NCI-H748 (cell line): ENCODE data around the gene CTTN.
A peak's percentile ranks its signal among the peaks of the same experiment; 100 is the strongest.

ENCODE experiments used
- DNase-seq: peaks from one replicate; lab custom pipeline; 2025; ENCODE audit not compliant: unreplicated experiment; lab: John Stamatoyannopoulos, UW

CTTN gene

DNA sequence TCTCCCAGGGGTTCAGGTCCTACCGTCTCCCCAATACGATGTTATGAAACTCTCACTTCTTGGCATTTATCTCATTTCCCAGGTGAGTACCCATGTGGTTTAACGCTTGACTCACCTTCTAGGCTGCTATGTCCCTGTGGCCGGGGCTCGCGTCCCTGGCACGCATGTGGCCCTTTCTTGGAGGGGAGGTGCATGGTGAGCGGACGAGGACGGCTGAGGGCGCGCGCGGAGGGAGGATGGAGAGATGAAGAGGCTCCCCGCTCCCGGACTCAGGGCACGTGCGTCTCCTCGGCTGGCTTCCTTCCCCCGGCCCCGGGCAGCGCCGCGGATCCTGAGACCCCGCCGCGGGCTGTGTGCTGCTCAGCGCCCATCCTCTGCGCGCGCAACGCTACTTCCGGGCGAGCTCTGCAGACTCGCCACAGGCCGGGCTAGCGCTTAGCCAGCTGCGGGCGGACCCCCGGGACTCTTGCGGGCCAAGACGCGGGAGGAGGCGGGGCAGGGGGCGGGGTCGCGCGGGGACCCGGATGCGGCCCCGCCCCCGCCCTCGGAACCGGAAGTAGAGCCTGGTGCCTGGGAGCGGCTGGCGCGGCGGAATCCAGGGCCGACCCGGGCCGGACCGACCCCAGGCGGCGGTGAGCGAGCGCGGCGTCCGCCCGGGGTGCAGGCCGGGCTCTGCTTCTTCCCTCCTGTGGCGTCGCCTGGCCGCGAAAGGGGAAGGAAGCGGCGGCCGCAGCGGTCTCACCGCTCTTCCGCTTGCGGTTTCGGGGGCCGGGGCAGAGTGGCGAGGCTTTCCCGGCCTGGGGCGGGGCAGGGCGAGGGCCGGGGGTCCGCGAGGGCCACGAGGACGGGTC, at the start of gene CTTN:
TSS of gene CTTN (plus strand) at position 547 of the 851 bp plus-strand sequence. CDS start 8,769 bp downstream, outside the sequence.
- DNase-seq = peak; percentile 94

DNA sequence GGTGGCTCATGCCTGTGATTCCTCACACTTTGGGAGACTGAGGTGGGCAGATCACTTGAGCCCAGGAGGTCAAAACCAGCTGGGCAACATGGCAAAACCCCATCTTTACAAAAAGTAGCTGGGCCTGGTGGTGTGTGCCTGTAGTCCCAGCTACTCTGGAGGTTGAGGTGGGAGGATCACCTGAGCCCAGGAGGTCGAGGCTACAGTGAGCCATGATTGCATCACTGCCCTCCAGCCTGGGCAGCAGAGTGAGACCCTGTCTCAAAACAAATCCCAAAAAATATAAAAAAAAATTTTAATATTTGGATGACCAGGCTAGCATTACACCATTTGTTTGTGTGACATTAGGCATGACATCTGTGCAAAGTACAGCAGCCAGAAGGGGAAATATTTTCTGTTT, 49.7 kb upstream of the CTTN start:
- no peak for DNase-seq

DNA sequence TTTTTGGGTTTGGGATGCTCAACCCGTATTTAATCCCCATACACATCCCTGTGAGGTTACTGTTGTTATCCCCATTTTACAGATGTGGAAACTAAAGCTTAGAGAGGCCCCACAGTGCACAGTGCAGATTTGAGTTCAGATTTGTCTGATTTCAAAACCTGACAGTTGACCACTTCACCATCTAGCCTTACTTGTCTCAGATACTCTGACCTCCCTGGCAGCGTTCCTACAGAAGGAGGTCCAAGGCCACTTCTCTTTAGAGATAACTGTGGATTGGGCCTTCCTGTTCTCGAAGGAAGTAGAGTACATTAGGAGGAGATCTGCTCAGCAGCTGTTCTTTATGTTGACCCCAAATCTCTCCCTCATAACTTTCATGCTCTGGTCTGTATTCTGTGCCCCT, 46.7 kb upstream of the CTTN start:
- DNase-seq = no peak

DNA sequence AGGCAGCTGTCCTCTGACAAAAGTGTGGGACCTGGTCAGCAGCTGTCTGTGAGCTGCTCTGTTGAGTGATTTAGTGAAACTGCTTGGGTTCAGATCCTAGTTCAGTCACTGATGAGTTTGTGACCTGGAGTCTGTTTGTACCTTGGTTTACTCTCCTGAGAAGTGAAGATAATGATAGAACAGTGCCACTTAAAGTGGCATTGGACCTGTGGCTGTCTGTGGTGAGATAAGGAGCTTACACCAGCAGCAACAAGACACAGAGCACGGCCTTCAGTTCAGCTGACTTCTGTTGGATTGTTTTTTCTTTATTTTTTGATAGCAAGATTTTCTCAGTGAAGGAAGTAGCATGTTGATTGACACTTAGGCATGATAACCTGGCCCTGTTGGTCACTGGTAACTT, 46.2 kb upstream of the CTTN start:
- DNase-seq = no peak

DNA sequence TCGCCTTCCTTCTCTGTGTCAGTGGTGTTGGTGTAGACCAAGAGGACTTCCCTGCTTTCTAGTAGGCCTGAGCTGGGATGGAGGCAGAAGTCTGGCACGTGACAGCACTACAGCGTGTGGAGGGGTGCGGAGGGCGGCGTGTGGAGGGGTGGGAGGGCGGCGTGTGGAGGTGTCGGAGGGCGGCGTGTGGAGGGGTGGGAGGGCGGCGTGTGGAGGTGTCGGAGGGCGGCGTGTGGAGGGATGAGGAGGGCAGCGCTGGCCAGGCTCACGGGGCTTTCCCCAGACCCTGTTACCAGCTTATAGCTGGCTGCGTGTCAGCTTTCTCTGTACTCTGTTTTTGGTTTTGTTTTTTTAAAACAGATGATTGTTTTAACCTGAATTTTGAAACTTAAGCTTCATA, 45.7 kb upstream of the CTTN start:
- DNase-seq = no peak

DNA sequence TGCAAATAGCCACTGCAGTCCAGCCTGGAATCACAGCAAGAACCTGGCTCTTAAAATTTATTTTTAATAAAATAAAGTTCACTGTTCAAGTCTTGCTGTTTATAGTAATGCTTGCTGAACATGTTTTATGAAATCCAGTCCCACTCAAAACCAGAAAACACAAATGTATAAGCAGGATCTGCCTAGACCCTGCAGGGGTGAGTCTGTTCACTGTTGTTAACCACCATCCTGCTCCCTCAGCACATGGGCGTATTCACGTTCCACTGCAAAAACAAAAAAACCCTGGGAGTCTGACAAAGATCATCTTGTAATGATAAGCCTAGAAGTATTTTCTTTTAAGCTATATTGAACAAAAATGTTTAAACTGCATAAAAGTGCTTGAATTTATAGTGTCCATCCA, 45.0 kb upstream of the CTTN start:
- no peak for DNase-seq

DNA sequence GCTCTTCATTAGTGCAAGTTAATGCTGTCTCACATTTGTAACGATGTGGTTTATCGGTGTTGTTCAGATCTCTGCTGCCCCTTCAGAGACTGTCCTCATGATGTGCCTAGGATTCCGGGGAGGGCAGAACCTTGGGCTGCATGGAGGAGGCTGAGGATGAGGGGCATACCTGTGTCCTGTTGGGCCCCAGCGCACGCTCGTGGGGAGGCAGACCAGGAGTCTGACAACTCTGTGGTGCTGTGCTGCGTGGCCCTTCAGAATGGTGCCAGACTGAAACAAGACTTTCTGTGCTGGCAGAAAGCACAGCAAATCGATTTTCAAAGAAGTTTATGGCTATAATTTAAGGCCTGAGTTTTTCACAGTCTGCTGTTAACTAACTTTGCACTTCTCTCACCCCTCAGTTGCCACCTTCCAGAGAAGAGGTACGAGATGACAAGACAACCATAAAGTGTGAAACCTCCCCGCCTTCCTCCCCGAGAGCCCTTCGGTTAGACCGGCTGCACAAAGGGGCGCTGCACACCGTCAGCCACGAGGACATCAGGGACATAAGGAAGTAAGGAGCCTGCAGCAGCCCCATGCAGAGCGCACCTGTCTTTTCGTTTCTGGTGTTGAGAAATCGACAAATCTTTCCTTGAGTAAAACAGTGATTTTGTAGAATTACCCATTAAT, 44.3 kb upstream of the CTTN start:
- DNase-seq = no peak

DNA sequence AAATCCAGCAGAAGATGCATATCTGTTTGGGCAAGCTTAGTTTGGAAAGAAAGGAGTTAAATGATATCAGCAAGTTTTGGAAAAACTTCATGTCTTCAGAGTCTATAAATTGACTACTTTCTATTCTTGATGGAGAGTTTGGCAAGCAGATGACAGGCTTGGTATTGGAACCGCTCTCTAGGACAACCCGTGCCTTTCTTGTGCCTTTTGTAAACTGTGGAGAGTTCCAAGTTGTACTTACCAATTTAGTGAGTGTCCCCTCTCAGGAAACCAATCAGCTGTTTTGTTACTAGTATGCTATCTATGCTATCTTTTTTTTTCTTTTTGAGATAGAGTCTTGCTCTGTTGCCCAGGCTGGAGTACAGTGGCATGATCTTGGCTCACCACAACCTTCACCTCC, 43.7 kb upstream of the CTTN start:
- DNase-seq = no peak

DNA sequence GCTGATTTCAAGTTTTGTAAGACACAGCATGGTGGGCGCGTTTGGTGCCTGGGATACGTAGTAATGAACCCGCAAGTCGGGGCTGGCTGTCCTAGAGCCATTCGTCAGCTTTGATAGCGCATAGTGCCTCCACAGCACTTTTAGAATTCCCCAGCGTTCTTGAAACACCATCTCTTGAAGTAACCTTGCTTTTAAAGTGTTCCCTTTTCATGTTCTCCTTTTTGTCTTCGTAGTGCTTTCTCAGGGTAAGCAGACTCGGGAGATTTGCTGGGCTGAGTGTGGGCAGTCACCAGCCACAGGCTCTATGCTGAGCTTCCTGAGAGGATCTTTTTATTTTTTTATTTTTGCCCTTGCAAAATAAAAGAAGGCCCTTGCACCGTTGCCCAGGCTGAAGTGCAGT, 39.6 kb upstream of the CTTN start:
- DNase-seq = no peak

DNA sequence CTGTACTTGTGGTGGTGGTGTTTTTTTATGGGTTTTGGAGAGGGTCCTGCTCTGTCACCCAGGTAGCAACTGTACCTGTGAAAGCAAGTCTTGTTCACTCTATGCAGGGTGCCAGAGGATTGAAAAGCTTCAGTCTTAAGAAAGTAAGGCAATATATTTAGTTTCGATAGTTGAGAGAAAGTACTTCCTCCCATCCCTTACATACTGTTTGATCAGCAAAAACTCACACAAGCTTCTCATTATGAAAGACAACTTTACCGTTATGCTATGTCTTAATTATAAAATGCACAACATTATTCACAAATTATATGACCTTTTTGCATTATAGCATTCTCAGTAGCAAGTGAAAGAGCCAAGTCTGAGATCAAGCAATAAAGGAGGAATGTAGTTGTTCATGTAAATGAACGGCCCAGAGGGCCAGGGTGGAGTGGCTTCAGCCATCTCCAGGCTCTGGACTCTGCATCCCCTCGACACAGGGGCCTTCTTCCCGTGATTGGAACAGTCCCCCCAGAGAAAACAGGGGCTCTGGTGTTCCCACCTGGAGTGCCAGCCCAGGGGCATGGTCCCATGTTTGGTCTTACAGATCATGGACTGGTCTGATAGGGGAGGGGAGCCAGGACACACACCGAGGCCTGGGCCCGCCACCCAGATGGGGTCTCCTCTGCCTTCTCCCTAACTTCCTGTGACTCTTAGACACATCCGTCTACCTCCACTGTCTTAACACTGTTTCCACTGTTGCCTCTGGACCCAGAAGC, 38.7 kb upstream of the CTTN start:
- no peak for DNase-seq

DNA sequence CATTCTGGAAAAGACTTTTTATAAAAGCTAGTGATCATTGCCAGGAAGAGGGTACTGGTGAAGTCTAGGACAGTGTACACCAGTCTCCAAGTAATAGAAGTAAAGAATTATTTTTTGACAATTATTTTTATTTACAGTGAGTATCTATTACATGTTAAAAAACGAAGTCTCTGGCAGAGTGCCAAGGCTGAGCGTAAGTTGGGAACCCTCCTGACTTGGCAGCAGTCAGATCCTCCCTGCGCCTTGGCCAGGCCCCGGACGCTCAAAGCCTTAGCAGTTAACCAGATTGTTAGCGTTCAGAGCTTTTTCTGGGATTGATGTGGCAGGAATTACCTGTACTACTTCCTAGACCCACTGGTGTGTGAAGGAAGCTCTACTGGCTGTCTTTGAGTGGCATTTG, 38.1 kb upstream of the CTTN start:
- DNase-seq = no peak

DNA sequence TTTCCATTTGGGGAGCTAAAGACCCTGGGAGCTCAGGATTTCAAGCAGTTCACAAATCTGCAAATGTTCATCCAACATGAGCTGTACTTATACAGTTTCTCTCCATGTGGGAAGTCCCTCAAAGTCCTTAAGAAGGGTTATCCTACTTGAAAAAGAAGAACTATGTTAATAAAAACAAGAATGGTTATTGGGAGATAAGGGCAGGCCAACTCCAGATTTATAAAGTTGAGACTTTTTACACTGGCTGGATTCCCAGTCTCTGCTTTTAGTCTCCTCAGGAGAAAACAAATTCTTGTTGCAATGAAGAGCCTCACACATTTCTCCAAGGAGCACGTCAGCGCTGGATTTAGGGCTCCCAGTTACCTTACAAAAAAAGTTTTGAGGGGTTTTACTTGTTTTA, 34.2 kb upstream of the CTTN start:
- DNase-seq = no peak

DNA sequence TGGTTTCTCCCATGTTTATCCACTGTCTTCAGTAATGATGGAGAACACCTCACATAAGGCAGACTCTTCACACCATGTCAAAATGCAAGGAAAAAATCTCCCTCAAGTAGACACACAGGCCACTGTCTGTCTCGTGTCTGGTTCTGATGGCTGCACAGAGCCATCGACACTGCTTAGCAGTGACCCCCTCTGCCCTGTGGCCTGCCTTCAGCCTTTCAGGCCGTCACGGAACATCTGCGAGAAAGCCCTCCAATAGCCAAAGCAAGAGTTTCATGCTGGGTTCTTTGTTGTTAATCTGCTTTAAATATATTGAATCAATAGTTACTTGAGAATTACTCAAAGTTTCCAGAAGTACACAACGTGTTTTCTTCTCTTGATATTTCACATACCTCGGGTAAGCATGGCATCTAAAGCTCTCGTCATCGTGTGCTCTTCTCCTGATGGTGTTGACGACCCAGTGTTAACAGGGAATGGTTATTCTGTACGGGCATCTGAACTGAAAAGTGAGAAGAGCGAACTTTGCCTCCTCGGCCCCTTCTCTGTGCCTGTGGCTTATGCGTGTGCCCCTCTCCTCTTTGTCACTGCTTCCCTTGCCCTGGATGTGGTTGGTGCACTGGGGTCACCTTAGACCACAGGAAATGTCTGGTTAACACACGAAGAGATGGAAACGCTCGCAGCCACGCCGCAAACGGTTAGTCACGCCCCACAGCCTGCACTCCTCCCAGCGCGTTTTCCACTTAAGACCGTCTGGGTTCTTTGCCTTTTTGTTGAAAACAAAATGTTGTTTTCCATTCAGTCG, 33.4 kb upstream of the CTTN start:
- DNase-seq = no peak

DNA sequence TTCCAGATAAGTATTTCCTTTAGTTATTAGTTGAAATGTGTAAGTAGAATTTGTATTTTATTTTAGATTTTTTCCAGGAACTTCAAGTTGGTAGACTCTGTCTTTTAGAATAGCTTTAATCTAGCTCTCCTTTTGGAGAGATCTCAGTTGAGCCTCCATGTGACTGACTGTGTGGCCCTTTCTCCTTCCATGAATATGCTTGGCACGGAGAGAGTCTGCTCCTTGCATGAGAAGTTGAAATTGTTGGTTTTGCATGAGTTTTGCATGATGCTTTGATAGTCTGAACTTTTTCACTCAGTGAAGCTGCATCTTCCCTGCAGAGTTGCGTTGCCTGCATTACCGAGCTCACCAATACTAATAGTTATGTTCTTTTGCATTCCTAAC, 32.8 kb upstream of the CTTN start:
- DNase-seq = no peak

DNA sequence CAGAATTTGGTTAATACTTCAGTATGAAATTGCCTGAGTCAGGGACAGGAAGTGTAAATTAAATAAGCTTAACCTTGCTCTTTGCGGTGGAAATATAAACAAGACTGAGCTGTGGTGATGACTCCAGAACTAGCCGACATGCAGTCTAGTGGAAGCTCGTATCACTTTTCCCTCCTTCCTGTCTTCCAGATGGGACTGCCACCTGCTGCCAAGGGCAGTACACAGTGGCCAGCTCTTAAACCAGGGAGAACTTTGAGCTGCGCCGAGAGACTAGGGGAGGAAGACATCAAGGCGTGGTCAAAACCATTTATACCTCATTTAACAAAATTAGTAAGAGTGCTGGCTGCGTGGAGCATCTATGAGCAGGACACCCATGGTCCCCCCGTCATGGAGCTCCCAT, 31.3 kb upstream of the CTTN start:
- no peak for DNase-seq

DNA sequence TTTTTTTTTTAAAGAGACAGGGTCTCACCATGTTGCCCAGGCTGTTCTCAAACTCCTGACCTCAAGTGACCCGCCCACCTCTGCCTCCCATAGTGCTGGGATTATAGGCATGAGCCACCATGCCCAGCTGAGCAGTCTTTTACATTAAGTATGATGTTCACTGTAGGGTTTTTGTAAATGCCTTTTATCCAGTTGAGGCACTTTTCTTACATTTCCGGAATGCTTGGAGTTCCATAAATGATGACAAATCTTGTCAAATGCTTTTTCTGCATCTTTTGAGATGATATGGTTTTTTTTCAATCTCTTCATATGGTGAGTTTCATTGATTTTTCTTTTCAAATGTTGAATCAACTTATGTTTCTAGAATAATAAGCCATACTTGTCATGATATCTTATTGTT, 29.4 kb upstream of the CTTN start:
- no peak for DNase-seq

DNA sequence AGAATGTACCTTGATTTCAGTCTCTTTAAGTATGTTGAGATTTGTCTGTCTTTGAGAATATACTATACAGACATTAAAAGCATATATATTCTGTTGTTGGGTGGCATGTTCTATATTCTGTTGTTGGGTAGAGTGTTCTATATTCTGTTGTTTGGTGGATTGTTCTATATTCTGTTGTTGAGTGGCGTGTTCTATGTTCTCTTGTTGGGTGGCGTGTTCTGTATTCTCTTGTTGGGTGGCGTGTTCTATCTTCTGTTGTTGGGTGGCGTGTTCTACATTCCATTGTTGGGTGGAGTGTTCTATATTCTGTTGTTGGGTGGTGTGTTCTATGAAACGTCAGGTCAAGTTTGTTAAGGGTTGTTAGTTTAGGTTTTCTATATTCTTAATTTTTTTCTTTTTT, 27.1 kb upstream of the CTTN start:
- no peak for DNase-seq

DNA sequence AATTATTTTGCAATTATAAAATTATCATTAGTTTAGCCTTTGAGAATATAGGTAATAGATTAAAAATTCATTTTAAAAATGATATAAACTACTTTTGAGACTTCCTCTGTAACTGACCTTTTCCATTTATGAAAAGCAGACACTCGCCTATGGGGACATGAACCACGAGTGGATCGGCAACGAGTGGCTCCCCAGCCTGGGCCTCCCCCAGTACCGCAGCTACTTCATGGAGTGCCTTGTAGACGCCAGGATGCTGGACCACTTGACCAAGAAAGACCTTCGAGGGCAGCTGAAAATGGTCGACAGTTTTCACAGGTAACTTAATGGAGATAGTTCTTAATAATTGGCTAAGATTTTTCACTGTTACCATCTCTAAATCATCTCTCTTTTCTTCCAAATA, 26.3 kb upstream of the CTTN start:
- no peak for DNase-seq

DNA sequence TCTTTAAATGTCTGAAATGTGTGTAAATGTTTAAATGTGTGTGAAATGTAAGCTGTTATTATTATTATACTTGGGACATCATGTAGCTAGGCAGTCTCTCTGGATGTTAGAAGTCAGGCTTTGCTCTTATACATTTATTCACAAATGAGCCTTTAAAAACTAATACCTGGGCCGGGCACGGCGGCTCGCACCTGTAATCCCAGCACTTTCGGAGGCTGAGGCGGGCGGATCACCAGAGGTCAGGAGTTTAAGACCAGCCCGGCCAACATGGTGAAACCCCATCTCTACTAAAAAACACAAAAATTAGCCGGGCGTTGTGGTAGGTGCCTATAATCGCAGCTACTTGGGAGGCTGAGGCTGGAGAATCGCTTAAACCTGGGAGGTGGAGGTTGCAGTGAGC, 21.7 kb upstream of the CTTN start:
- no peak for DNase-seq

DNA sequence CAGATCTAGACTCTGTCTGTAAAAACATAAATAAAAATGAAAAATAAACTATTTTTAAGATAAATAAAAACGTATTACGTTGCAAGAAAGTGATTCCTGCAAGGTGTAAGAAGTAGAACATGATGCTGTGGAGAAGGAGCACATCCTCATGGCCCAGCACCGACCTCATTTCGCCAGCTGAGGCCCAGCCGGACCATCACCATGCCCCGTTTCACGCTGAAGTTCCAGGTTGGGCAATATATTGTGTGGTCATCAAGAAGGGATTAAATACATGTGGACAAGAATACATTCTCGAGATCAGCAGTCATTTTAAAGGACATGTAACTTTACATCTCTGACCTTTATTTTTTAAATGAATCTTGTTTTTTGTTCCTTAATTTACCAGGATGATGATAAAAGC, 20.7 kb upstream of the CTTN start:
- no peak for DNase-seq

DNA sequence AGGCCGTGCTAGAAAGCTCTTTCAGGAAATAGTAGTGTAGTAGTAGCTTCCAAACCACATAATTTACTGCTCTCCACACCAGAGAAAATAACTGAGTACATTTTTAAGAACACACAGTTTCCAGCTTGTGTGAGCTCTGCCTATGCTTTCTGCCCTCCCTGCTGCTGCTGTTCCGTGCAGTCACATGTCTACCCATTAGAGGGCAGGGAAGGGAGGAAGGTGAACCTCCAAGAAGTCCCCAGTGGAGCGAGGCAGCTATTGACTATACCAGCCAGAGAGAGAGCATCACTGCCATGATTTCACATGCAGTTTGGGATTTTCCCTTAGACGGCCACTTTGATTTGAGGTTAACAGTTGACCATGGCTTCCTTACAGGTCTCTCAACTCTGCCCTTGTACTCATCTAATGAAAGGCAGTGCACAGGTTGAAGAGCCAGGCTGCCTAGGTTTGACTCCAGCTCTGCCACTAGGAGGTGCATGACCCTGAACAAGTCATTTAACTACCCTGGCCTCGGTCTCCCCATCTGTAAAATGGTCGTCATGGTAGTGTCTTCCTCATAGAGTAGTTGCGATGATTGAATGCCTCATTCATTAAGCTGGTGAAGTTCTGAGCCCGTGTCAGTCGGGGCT, 19.7 kb upstream of the CTTN start:
- no peak for DNase-seq
